Measurements from ENCODE around the gene CTSK. TPM values are rescaled to one million over a fixed set of nuclear protein-coding genes. Genes with fewer than 3 reads are reported as not detected.
"Not testable (repeated sequence)": the region's sequence is repeated elsewhere in the genome, so short reads cannot be mapped to it uniquely, and the experiment has no call there.

The CTSK gene
- total and polyA plus RNA-seq, 2 of the 4 experiments (the other 2 are of a cell fraction) = 7.7 to 15.1 TPM

DNA sequence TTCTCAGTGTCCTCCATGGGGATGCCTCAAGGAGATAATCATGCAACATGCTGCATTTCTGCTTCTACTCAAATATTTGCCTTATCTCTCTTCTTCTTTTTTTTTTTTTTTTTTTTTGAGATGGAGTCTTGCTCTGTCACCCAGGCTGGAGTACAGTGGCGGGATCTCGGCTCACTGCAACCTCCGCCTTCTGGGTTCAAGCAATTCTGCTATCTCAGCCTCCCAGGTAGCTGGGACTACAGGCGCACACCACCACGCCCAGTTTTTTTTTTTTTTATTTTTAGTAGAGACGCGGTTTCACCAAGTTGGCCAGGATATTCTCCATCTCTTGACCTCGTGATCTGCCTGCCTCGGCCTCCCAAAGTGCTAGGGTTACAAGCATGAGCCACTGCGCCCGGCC, 32.8 kb upstream of the CTSK start:
- H3K23ac ChIP-seq (ENCODE audit: low read depth, low read length); dilution Hi-C loops (cut with HindIII; ENCODE audit: low sequenced_read_pairs, unreplicated experiment); H3K4ac ChIP-seq (ENCODE audit: low read depth, low read length); H3K9me3 ChIP-seq (ENCODE audit: control insufficient read depth, insufficient read depth, low read length); H3K4me1 ChIP-seq (ENCODE audit: control insufficient read depth, insufficient read depth, low read length); H3K14ac ChIP-seq (replicated peaks; ENCODE audit: low read depth, low read length); CTCF ChIA-PET; H3K9ac ChIP-seq (ENCODE audit: low read depth, low read length); H2AK5ac ChIP-seq (ENCODE audit: low read depth, low read length); H3K56ac ChIP-seq (ENCODE audit: extremely low read depth, insufficient read depth, low read length); H2BK5ac ChIP-seq (ENCODE audit: low read depth, low read length, poor library complexity, severe bottlenecking); H3K27ac ChIP-seq (ENCODE audit: insufficient read depth, low read length); H2AFZ ChIP-seq (replicated peaks; ENCODE audit: low read length, poor library complexity); POLR2A ChIA-PET (ENCODE audit: unreplicated experiment); DNase-seq; H2BK120ac ChIP-seq (ENCODE audit: low read depth, low read length); H3K4me3 ChIP-seq (ENCODE audit: insufficient read depth, low read depth, low read length); H2BK15ac ChIP-seq (ENCODE audit: low read depth, low read length); ATAC-seq (ENCODE audit: low read depth); H4K91ac ChIP-seq (ENCODE audit: insufficient read depth, low read depth, low read length); H4K8ac ChIP-seq (ENCODE audit: low read depth in 2 of 2, low read length in 2 of 2); in situ Hi-C loops (cut with MboI; ENCODE audit: low sequenced_read_pairs); H4K5ac ChIP-seq (ENCODE audit: low read depth, low read length); H3K79me1 ChIP-seq (ENCODE audit: low read depth in 1 of 2, low read length in 2 of 2); H2BK20ac ChIP-seq (ENCODE audit: low read depth, low read length); H2AK9ac ChIP-seq (replicated peaks; ENCODE audit: low read depth, low read length, poor library complexity); H4K20me1 ChIP-seq (ENCODE audit: insufficient read depth, low read length); intact Hi-C loops (cut with micrococcal nuclease); H3K18ac ChIP-seq (ENCODE audit: low read depth, low read length); H3K4me2 ChIP-seq (ENCODE audit: low read depth, low read length); H3K27me3 ChIP-seq (ENCODE audit: control insufficient read depth, insufficient read depth, low read length); H3K9me1 ChIP-seq (ENCODE audit: insufficient read depth, low read length); BruUV-seq (replicated peaks): not testable (repeated sequence)
- no CpG with 5 or more reads among the region's 11 CpGs for WGBS, 2 experiments (ENCODE audit: extremely low coverage in 2 of 2, insufficient read length in 1 of 2)
- H3K36me3 ChIP-seq (ENCODE audit: control insufficient read depth, insufficient read depth, low read length) = peaks cover 22% of the 10 kb centered on the region

All from IMR-90 (cell line).